ENCODE data around the gene CCDC182.

- TF ChIP-seq ZBTB10 (CRISPR knock-in tag; IDR thresholded peaks at IDR 0.05; ENCODE audit: borderline replicate concordance) (no peak), SOX6 (IDR thresholded peaks at IDR 0.05) (no peak), SOX6 (CRISPR knock-in tag; IDR thresholded peaks at IDR 0.05) (no peak), ZNF10 (CRISPR knock-in tag; IDR thresholded peaks at IDR 0.05; ENCODE audit: borderline replicate concordance, low read depth) (no peak), CTCF (CRISPR knock-in tag; IDR thresholded peaks at IDR 0.05) (no peak), CBFB (CRISPR knock-in tag; IDR thresholded peaks at IDR 0.05) (no peak), CBX5 (CRISPR knock-in tag; IDR thresholded peaks at IDR 0.05; ENCODE audit: borderline replicate concordance) (no peak), GMEB2 (CRISPR knock-in tag; IDR thresholded peaks at IDR 0.05; ENCODE audit: low read depth) (no peak), TRIM24 (CRISPR knock-in tag; IDR thresholded peaks at IDR 0.05) (no peak), CERS6 (CRISPR knock-in tag; IDR thresholded peaks at IDR 0.05) (no peak)
- TF ChIP-seq, protein P1, sequence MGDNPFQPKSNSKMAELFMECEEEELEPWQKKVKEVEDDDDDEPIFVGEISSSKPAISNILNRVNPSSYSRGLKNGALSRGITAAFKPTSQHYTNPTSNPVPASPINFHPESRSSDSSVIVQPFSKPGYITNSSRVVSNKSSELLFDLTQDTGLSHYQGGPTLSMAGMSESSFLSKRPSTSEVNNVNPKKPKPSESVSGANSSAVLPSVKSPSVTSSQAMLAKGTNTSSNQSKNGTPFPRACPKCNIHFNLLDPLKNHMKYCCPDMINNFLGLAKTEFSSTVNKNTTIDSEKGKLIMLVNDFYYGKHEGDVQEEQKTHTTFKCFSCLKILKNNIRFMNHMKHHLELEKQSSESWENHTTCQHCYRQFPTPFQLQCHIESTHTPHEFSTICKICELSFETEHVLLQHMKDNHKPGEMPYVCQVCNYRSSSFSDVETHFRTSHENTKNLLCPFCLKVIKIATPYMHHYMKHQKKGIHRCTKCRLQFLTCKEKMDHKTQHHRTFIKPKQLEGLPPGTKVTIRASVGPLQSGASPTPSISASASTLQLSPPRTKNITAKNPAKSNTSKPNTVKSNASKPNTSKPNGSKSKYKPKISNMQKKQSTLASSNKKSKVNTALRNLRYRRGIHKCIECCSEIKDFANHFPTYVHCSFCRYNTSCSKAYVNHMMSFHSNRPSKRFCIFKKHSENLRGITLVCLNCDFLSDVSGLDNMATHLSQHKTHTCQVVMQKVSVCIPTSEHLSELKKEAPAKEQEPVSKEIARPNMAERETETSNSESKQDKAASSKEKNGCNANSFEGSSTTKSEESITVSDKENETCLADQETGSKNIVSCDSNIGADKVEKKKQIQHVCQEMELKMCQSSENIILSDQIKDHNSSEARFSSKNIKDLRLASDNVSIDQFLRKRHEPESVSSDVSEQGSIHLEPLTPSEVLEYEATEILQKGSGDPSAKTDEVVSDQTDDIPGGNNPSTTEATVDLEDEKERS (CRISPR knock-in tag; IDR thresholded peaks at IDR 0.05): no peak
- TF ChIP-seq, protein P2, sequence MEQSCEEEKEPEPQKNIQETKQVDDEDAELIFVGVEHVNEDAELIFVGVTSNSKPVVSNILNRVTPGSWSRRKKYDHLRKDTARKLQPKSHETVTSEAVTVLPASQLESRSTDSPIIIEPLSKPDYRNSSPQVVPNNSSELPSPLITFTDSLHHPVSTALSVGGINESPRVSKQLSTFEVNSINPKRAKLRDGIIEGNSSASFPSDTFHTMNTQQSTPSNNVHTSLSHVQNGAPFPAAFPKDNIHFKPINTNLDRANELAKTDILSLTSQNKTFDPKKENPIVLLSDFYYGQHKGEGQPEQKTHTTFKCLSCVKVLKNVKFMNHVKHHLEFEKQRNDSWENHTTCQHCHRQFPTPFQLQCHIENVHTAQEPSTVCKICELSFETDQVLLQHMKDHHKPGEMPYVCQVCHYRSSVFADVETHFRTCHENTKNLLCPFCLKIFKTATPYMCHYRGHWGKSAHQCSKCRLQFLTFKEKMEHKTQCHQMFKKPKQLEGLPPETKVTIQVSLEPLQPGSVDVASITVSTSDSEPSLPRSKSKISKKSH (CRISPR knock-in tag; IDR thresholded peaks at IDR 0.05; ENCODE audit: borderline replicate concordance): no peak
These were observed at the start of gene CCDC182 for GRCh38 chr17:57745242-57745641.

Measured in HepG2 (cell line).